CD1c-positive myeloid dendritic cell (primary cell): Measurements from ENCODE around the gene MRPL43.

Experiments
- DNase-seq: peaks from one replicate; pipeline ENCODE4 v3.0.0-alpha.2; 2016; ENCODE audit errors: extremely low spot score

The MRPL43 gene

DNA sequence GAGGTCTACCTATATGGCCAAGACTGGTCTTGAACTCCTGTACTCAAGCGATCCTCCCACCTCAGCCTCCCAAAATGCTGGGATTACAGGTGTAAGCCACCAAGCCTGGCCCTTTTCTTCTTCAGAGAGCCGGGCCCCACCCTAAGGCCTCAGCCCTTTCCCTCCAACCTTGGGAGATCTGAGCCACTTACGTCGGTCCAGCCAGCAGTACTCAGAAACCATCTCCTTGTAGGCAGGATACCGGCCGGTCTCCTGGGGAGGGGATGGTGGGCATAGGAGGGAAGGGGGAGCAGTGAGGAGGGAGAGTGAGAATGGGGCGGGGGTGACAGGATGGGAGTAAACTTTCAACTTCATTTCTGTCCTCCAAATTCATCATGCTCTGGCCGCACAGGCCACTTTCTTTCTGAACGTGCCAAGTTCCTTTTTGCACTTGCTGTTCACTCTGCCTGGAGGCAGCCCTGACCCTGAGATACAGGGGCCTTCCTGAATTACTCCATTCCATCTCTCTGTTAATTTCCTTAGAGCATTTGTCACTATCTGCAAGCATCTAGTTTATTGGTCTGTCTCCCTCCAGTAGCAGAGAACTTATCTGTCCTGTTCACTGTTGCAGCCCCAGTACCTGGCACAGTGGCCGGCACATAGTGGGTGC lies 33.3 kb upstream of the MRPL43 start:
- no peak for DNase-seq

DNA sequence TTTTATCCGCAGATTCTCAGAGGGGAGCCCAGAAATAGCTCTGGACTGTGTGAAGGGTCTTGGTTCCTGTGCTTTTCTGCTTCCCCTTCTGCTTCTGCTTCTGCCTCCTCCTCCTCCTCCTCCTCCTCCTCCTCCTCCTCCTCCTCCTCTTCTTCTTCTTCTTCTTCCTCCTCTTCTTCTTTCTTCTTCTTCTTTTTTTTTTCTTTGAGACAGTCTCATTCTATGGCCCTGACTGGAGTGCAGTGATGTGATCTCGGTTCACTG lies 32.1 kb upstream of the MRPL43 start:
- DNase-seq = peak; percentile 34

DNA sequence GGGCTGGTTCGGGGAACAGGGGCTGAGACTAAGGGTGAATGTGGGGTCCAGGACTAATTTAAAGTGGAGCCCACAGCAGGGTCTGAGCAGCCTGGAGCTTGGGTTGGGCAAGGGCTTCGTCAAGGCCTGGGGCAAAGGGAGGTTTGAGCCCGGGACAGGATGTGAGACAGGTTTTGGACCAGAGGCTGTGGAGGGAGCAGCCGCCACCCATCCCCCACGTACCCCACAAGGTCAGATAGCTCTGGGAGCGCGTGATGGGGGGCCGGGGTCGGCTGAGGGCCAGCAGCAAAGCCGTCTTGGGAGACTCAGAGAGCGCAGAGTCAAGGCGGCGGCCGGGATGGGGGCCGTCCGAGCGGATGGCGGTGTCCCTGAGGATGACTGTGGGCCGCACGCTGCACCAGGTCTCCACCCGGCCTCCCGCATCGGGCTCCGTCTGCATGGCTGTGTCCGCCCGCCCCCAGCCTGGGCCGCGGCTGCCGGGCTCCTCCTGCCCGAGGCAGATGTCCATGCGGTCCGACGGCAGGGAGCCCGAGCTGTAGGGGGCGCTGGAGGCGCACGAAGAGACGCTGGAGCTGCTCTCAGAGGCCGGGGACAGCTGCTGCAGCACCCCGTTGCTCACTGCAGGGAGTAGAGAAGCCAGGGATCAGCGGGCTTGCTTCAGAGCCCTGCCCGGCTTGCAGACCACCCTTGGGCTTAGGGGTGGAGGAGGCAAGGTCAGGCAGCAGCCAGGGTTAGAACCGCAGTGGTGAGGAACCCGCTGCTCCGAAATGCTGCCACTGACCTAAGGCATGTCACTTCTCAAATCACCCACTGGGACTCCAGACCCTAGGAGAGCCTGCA lies 31.5 kb upstream of the MRPL43 start:
- peak; percentile 83 for DNase-seq

DNA sequence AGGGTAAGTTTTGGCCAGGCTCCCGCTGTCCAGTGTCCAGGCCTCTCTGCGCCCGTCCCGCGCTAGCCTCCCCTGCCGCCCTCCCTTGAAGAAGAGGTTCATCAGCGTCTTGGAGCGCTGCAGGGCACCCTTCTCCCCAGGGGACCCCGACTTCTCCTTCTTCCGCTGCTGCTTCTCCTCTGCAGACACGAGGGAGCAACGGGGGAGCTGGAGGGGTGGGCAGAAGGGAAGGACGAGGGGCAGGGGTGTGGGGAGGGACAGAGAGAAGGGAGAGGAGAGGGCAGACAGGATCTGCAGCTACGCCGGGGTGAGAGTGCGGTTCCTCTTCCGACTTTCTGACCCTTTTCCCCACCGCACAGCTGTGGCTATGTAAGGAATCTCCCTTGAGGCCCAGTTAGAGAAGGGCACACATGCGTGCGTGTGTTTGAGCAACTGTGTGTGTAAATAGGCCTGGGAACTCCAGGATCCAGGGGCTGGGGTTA lies 30.9 kb upstream of the MRPL43 start:
- DNase-seq = peak; percentile 59

DNA sequence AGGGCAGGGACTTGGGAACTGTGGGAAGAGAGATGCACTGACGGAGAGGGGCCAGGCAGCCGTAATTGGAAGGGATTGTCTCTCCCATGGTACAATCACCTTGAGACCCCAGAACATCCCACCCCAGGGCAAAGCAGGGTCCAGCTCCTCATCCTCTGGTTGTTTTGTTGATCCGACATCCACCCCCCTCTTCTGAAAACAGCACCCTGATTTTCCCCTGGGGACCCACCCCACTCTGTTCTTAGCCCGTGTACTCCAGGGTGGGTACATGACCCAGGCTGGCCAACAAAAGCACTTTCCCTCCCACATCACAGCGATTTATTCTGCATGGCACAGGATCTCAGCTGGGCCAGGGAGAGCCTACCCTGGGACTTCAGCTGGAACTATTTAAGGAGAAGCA lies 29.5 kb upstream of the MRPL43 start:
- DNase-seq = no peak

DNA sequence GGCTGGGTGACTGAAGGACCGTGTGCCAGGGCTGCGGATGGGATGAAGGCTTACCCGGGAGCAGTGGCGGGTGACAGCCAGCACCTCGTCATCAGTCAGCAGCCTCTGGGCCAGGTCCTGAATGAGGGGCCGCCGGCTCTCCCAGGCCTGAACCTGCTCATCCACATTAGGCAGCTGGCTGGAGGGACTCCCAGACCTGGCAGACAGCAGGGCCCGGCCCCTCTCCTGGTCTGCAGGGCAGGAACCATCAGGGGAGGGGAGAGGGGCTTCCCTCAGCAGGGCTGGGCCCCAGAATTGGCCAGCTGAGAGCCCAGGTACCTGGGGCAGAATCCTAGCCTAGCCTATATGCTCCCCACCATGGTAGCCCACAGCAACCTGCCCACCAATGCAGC lies 28.3 kb upstream of the MRPL43 start:
- no peak for DNase-seq

DNA sequence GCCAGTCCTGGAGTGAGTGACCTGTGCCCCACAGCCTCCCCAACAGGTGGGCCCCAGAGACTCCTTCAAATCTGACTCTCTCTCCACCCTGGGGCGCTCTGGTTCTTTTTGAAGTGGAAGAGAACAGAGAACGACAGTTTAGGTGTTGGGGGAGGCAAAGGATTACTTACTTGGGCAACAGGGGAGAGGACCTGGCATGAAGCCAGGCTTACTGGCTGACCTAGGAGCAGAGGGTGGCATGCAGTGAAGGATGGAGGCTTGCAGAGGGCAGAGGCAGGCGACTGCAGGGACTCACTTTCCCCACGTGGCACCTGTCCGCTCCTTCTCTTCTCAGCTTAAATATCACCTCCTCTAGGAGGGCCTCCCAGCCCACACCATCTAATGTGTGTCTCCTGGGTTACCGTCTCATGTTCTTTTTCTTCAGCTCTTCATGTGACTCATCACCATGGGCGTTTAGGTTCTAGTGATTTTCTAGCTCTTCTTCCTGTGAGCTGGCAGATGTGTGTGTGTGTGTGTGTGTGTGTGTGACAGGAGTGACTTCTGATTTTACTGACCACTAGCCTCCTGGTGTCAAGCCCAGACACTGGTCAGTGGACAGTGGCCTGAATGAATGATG lies 27.8 kb upstream of the MRPL43 start:
- DNase-seq = peak; percentile 65

DNA sequence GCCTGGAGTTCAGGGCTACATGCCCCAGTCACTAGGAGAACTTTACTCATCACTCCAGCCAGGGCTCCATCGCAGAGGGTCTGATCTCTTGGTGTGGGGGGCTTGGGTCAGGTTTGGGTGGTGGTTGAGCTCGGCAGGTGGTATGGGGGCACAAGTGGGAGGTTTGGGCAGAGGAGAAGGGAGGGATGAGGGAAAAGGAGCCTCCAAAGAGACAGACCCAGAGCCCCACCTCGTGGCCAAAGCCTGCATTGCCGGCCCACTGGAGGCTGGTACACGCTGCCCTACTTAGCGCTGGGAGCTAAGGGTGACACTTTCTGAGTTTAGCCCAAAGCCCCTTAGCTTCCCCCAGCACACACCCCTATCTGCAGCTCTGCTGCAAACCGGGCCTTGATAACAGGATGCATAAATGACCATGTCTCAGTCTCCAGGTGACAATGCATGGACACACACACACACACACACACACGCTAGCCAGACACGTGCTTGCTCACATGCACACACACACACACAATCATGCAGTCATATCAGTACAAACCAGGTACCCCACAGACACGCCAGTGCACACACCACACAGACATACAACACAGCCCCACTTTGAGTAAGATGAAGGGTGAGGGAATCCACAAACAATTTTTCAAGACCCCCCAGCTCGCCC lies 27.1 kb upstream of the MRPL43 start:
- peak; percentile 77 for DNase-seq

DNA sequence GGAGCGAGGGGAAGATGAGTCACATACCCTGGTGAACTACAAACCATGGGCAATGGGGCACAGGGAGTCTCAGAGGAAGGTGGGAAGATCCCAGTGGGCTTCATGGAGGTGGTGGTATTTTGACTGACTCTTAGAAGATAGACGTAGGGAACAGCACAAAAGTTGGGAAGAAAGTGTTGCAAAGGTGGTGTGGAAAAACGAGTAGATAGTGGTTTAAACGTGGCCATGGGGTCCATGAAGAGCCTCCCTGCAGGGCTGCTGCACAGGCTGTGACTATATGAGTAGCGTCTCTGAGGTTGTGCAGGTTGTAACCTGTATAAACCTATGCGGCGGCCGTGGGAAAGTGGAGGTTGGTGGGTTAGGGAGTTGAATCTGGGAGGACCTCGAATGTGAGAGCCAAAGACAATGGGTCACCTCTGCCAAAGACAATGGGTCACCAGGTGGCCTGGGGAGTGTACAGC lies 26.1 kb upstream of the MRPL43 start:
- DNase-seq = no peak

DNA sequence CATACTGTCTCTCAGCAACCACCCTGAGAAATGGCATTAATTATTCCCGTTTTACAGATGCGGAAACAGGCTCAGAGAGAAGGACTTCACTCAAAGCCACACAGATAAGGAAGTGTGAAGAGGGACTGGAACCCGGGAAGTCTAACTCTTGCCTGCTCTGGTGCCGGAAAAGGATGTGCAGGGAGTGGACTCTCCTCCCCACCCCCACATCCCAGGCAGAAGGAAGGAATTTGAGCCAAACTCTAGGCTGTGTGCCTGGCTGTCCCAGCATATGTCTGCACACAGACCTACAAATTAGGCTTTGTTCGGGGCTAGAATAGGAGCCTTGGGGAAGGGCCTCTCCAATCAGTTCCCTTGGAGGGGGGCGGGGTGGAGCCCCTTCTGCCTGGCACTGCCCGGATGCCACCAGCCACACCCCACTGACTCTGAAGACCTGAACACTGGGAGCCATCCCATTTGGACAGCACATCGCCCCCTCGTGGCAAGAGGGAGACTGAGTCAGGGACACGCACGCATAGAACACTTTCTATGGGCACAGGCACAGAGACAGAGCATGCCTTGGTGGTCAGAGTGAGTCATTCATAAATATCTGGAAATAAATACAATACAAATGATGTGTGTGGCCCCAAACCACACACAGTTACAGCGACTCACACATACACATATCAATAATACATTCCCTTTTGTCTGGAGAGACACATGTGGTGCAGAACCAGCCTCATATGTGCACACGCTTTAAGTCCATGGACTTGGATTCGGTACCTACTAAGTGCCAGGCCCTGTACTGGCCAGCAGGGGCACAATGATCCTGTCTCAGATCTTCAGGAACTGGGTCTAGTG lies 25.4 kb upstream of the MRPL43 start:
- DNase-seq = peak; percentile 78

DNA sequence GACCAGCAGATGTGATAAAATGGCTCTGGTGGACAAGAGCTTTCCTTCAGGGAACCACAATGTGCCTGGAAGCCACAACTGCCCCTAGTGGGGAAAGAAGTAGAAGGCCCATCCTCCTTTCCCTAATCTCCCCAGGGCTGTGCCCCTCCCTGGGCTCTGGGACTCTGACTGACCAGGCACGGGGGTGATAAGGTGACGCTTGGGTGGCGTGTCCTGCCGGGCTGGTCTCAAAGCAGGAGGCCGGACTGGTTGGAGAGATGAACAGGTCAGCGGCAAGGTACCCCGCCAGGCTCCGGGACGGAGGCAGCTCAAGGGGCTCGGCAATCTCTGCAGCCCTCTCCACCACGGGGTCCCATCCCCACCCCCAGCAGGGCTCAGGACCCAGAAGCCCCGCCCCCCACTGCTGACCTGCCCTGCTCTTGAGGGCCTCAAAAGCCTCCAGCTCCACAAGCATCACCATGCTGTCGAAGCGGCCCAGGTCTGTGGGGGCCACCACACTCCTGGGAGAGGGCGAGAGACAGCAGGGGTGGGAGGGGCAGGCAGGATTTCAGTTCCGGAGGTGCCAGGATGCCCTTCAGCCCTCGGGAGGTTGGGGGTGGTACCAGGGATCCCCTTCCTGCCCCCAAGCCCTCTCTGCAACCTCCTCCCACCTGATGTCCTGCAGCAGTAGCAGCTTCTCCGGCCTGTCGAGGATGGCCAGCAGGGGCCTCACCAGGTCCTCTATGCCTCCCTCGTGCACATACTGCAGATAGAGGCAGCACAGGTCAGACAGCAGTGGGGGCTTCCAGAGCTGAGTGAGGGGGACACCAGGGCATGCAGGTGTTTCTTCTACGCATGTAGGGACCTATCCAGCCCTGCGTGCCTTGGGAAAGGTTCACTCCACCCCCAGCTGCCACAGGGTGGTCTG lies 24.5 kb upstream of the MRPL43 start:
- no peak for DNase-seq

DNA sequence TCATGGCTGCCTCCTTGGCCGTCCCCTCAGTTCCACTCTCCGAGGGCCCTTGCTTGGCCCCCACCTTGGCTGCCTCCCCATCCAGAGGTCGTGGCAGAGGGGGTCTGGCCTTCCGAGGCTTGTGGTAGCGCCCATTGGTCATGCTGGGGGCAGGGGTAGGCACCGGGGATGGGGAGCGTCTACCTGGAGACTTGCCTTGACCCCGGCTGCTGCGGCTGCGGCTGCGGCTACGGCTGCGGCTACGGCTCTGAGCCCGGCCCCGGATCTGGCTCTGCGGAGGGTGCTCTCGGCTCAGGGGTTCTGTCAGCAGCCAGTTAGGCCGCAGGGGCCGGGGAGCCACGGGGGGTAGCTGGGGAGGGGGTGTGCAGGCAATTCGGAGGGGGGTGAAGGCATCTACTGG lies 23.0 kb upstream of the MRPL43 start:
- no peak for DNase-seq

DNA sequence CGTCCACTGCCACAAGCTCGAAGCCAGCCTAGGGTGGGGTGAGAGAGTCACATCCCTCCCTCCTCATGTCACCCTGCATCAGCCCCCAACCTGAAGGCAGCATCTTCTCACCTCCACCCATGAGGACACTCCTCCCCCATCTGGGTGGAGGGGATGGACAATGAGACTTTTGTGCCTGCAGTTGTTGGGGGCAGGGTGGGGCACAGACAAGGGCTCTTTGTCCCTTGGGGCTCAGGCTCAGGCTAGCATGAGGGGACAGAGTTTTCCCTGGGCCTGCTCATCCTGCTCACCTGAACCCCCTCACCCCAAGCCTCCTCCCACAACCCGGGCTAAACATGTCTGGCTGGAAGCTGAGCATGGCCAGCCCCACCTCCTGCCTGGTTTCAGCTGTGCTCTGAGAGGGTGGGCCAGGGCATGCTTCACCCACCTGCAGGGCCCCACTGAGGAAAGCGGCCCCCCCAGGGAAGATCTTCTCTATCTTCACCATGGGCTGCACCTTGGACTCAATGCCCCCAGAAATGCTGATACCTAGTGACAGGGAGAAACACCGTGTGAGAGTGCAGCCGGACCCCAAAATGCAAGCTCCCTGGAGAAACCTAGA lies 21.6 kb upstream of the MRPL43 start:
- DNase-seq = no peak

DNA sequence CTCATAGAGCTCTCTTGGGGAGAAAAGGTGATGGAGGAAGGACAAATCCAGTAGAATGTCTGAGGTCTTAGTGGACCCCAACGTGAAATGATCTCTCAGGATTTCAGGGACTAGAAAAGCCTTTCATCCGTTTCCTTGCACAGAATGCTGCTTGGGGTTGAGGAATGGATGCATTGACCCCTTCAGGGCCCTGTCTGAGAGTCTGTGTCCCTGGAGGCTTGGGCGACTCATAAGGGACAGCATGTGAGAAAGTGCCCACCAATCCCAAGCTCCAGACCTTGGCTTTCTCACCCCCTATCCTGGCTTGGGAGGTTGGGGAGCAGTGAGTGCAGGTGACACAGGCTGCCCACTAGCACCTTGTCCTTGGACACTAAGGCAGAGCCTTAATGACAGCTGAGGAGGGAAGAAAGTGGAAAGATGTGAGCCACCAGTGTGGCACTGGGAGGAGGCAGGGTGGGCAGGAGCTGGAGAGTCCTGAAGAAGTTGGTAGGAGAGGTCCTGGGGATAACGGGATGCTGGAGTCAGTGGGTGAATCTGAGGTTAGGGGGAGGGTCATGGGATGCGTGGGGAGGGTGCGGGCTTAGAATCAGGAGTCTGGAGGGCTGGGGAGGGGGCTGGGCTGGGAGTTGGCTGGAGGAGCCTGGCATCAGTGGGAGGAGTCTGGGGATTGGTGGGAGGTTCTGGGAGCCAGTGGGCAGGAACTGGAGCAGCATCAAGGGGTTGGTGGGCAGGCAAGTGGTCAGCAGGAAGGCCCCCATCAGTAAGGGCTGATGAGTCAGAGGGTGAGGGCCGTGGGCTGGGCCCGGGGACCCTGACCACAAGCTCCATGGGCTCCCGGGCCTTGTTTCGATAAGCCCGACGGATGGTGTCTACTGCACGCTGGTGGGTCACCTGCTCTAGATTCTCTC lies 20.9 kb upstream of the MRPL43 start:
- DNase-seq = no peak

DNA sequence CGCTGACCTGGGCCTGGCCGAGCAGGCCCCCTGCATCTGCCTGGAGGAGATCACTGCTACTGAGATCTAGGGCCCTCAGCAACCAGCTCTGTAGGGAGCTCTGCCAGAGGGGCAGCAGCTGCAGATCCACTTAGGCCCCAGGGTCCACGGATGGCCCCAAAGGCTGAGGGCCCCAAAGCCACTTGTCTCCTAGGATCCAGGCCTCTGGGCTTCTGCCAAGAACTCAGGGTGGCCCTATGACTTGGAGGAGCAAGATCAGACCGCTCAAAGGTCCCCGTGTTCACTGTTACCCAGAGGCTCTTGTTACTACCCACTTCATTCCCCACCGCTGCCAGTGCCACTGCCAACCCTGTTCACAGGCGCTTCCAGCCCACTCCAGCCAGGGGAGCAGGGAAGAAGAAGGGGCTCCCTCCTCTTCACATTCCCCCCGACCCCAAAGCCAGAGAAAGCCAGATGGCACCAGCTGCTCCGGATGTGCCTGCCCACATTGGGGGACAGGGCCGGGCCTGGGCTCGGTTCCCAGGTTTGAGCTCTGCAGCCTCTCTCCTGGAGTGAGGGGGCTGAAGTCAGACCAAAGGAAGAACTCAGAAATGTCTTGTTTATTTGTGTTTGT lies 19.9 kb upstream of the MRPL43 start:
- DNase-seq = no peak

DNA sequence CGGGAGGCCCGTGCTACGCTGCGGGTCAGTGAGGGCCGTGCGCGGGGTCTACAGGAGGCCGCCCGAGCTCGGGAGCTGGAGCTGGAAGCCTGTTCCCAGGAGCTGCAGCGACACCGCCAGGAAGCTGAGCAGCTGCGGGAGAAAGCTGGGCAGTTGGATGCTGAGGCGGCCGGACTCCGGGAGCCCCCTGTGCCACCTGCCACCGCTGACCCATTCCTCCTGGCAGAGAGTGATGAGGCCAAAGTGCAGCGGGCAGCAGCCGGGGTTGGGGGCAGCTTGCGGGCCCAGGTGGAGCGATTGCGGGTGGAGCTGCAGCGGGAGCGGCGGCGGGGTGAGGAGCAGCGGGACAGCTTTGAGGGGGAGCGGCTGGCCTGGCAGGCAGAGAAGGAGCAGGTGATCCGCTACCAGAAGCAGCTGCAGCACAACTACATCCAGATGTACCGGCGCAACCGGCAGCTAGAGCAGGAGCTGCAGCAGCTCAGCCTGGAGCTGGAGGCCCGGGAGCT lies 19.3 kb upstream of the MRPL43 start:
- no peak for DNase-seq

DNA sequence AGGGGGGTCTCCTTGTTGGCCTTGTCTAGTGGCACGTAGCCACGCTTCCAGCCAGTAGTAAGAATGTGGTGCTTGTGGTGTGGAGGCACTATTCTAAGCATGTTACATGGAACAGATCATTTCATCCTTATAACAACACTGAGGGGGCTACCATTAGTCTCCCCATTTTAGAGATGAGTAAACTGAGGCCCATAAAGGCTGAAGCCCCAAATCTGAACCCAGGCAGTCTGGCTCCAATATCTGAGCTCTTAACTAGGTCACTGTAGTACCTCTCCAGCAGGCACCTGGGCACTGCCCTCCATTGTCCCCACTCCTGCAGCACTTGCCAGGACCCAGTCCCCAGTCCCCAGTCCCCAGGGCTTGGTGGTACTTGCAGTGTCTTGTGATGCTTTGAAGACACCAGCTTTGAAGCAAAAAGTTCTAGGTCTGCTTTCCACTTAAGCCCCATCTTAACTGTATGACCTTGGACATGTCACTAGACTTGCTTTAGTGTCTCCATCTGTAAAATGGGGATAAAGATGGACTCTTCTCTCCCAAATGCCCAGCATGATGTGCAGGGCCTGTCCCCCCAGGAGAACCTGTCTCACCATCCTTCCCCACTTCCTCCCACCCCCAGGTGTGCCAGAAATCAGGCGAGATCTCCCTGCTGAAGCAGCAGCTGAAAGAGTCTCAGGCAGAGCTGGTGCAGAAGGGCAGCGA lies 18.7 kb upstream of the MRPL43 start:
- DNase-seq = no peak

DNA sequence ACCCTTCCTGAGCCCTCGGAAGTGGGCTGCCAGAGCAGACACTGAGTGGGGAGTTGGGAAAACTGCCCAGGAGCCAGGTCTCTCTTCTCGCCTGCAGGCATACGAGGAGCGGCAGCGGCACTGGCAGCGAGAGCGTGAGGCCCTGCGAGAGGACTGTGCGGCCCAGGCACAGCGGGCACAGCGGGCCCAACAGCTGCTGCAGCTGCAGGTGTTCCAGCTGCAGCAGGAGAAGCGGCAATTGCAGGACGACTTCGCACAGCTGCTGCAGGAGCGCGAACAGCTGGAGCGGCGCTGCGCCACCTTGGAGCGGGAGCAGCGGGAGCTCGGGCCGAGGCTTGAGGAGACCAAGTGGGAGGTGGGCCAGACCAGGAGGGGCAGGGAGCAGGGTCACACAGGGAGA lies 18.1 kb upstream of the MRPL43 start:
- no peak for DNase-seq
